ENCODE data around the gene LRRC55.

The LRRC55 gene

GRCh38 chr11:57181678-57182305 lies at the start of gene LRRC55:
Gene LRRC55, plus strand, starts transcription at chr11:57181953. Its CDS starts 70 bp downstream, at chr11:57182023.
- in situ Hi-C loops (cut with HindIII; ENCODE audit: low sequenced_read_pairs), result no loop called here
- H3K4me3 ChIP-seq (ENCODE audit: low read depth, low read length), result no peak within 1 kb of the TSS
- DNase-seq (ENCODE audit: low read depth, low spot score), result no peak
- no peak for TF ChIP-seq CTCF (IDR thresholded peaks at IDR 0.05; ENCODE audit: low read depth, low read length)

- DNase-seq (ENCODE audit: low read depth, low spot score), result no peak
- no peak for TF ChIP-seq CTCF (IDR thresholded peaks at IDR 0.05; ENCODE audit: low read depth, low read length)
- no peak overlapping the region for H3K4me3 ChIP-seq (ENCODE audit: low read depth, low read length)
- in situ Hi-C loops (cut with HindIII; ENCODE audit: low sequenced_read_pairs), result no loop called here
These were observed 48.3 kb upstream of the LRRC55 start for GRCh38 chr11:57133366-57134038.

- TF ChIP-seq CTCF (IDR thresholded peaks at IDR 0.05; ENCODE audit: low read depth, low read length), result no peak
- in situ Hi-C loops (cut with HindIII; ENCODE audit: low sequenced_read_pairs), result no loop called here
- H3K4me3 ChIP-seq (ENCODE audit: low read depth, low read length), result no peak overlapping the region
- DNase-seq (ENCODE audit: low read depth, low spot score), result no peak
These were observed 47.5 kb upstream of the LRRC55 start for GRCh38 chr11:57134284-57134683.

GRCh38 chr11:57135020-57135751 lies 46.6 kb upstream of the LRRC55 start:
- H3K4me3 ChIP-seq (ENCODE audit: low read depth, low read length), result no peak overlapping the region
- TF ChIP-seq CTCF (IDR thresholded peaks at IDR 0.05; ENCODE audit: low read depth, low read length), result no peak
- in situ Hi-C loops (cut with HindIII; ENCODE audit: low sequenced_read_pairs), result no loop called here

GRCh38 chr11:57140568-57140967 lies 41.2 kb upstream of the LRRC55 start:
- no peak for DNase-seq (ENCODE audit: low read depth, low spot score)
- TF ChIP-seq CTCF (IDR thresholded peaks at IDR 0.05; ENCODE audit: low read depth, low read length), result no peak
- in situ Hi-C loops (cut with HindIII; ENCODE audit: low sequenced_read_pairs), result no loop called here
- H3K4me3 ChIP-seq (ENCODE audit: low read depth, low read length), result no peak overlapping the region

More at GRCh38 chr11:57135020-57135751, 46.6 kb upstream of the LRRC55 start:
- DNase-seq (ENCODE audit: low read depth, low spot score), result no peak

- TF ChIP-seq CTCF (IDR thresholded peaks at IDR 0.05; ENCODE audit: low read depth, low read length), result no peak
- in situ Hi-C loops (cut with HindIII; ENCODE audit: low sequenced_read_pairs), result no loop called here
These were observed 38.3 kb upstream of the LRRC55 start for GRCh38 chr11:57143459-57143858.

More at GRCh38 chr11:57143459-57143858, 38.3 kb upstream of the LRRC55 start:
- DNase-seq (ENCODE audit: low read depth, low spot score), result no peak
- H3K4me3 ChIP-seq (ENCODE audit: low read depth, low read length), result no peak overlapping the region

All from astrocyte of the spinal cord (primary cell).